Measurements from ENCODE around the gene CLEC3B.

DNA sequence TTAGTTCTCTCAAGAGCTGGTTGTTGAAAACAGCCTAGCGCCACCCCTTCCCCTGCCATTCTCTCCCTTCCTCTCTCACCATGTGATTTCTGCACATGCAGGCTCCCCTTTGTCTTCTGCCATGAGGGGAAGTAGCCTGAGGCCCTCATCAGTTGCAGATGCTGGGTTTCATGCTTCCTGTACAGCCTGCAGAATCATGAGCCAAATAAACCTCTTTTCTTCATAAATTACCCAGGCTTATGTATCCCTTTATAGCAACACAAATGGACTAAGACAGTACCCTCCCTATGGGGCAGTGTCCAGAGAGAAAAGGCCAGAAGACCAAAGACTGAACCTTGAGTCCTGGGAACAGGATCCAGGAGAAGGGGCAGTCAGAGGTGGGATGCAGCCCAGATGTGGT is 54.7 kb downstream of the CLEC3B start:
- TF ChIP-seq, protein P1, sequence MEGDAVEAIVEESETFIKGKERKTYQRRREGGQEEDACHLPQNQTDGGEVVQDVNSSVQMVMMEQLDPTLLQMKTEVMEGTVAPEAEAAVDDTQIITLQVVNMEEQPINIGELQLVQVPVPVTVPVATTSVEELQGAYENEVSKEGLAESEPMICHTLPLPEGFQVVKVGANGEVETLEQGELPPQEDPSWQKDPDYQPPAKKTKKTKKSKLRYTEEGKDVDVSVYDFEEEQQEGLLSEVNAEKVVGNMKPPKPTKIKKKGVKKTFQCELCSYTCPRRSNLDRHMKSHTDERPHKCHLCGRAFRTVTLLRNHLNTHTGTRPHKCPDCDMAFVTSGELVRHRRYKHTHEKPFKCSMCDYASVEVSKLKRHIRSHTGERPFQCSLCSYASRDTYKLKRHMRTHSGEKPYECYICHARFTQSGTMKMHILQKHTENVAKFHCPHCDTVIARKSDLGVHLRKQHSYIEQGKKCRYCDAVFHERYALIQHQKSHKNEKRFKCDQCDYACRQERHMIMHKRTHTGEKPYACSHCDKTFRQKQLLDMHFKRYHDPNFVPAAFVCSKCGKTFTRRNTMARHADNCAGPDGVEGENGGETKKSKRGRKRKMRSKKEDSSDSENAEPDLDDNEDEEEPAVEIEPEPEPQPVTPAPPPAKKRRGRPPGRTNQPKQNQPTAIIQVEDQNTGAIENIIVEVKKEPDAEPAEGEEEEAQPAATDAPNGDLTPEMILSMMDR (IDR thresholded peaks at IDR 0.05) = no peak
- no peak for TF ChIP-seq EZH2 (IDR thresholded peaks at IDR 0.05; ENCODE audit: borderline replicate concordance, insufficient read depth, low read depth, low read length, poor library complexity, severe bottlenecking)

All from B cell (primary cell).